H1 (cell line): ENCODE data around the gene WNT3A. TPM values are rescaled to one million over a fixed set of nuclear protein-coding genes. Genes with fewer than 3 reads are reported as not detected.

ENCODE experiments used
- POU5F1 ChIP-seq: IDR thresholded peaks from 2 replicates; pipeline ENCODE4 v1.6.1; 2011; ENCODE audit warnings: low read depth, mild to moderate bottlenecking, low read length, moderate library complexity
- polyA plus RNA-seq, 7 experiments: library from polyadenylated mRNA; depleted of rRNA in 3 of 7; stranded (reverse) in 5 of 7; unstranded in 2 of 7; fragments of >200 nt in 5 of 7; fragments of 200-250 nt in 2 of 7; gene quantifications; 1 replicate in 5 of 7; 2 replicates in 1 of 7; 4 replicates in 1 of 7; pipeline versions ENCODE4 v1.2.1 to v1.2.3, GENCODE V29; 2011 to 2013; ENCODE audit warnings: missing spikeins in 2 of 7, mixed read lengths in 2 of 7
- total RNA-seq: library from RNA; stranded (reverse); fragmentation: NEBNext Ultra II Directional; extraction: Animal tissue kit (Norgen Biotek cat#: 25700); gene quantifications from 2 replicates; pipeline ENCODE4 v1.2.1, GENCODE V29; 2021
- TF ChIP-seq, protein P1 (sequence below), 3 experiments: IDR thresholded peaks; 1 replicate in 2 of 3; 2 replicates in 1 of 3; pipeline versions ENCODE4 v1.5.1 to v1.6.1; 2011; ENCODE audit warnings: low read length in 3 of 3, mild to moderate bottlenecking in 3 of 3, inconsistent platforms in 2 of 3, low read depth in 1 of 3, moderate library complexity in 1 of 3; ENCODE audit not compliant: insufficient read depth in 1 of 3; ENCODE audit errors: control extremely low read depth in 1 of 3

Gene WNT3A
- total and polyA plus RNA-seq, 2 of the 8 experiments (the other 6 are each of a cell fraction or from before 2014, with no cell fraction given): 0.08 to 0.19 TPM

DNA sequence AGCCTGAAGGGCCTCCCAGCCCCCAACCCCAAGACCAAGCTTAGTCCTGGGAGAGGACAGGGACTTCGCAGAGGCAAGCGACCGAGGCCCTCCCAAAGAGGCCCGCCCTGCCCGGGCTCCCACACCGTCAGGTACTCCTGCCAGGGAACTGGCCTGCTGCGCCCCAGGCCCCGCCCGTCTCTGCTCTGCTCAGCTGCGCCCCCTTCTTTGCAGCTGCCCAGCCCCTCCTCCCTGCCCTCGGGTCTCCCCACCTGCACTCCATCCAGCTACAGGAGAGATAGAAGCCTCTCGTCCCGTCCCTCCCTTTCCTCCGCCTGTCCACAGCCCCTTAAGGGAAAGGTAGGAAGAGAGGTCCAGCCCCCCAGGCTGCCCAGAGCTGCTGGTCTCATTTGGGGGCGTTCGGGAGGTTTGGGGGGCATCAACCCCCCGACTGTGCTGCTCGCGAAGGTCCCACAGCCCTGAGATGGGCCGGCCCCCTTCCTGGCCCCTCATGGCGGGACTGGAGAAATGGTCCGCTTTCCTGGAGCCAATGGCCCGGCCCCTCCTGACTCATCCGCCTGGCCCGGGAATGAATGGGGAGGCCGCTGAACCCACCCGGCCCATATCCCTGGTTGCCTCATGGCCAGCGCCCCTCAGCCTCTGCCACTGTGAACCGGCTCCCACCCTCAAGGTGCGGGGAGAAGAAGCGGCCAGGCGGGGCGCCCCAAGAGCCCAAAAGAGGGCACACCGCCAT lies 53.8 kb downstream of the WNT3A start (continued):
- TF ChIP-seq, protein P1, sequence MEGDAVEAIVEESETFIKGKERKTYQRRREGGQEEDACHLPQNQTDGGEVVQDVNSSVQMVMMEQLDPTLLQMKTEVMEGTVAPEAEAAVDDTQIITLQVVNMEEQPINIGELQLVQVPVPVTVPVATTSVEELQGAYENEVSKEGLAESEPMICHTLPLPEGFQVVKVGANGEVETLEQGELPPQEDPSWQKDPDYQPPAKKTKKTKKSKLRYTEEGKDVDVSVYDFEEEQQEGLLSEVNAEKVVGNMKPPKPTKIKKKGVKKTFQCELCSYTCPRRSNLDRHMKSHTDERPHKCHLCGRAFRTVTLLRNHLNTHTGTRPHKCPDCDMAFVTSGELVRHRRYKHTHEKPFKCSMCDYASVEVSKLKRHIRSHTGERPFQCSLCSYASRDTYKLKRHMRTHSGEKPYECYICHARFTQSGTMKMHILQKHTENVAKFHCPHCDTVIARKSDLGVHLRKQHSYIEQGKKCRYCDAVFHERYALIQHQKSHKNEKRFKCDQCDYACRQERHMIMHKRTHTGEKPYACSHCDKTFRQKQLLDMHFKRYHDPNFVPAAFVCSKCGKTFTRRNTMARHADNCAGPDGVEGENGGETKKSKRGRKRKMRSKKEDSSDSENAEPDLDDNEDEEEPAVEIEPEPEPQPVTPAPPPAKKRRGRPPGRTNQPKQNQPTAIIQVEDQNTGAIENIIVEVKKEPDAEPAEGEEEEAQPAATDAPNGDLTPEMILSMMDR (IDR thresholded peaks at IDR 0.05; ENCODE audit: control extremely low read depth in 1 of 3, insufficient read depth in 1 of 3, low read depth in 1 of 3, low read length in 3 of 3): peak in 2 of 3 experiments; percentile 18 to 43; a peak in 1 of 4 replicates
- no peak for TF ChIP-seq POU5F1
- TF ChIP-seq, all 59 proteins: peak for 8
